GM23338 (cell line): ENCODE results near the gene LOC101059915.
A peak's percentile ranks its signal among the peaks of the same experiment; 100 is the strongest.
"Not testable (repeated sequence)": the region's sequence is repeated elsewhere in the genome, so short reads cannot be mapped to it uniquely, and the experiment has no call there.

Source experiments
- ATAC-seq: fragments of 200-7000 bp; cut with Tn5 transposase; 3 replicates; pipeline ENCODE4 v1.9.1; 2020
- DNase-seq: peaks from one replicate; pipeline ENCODE4 v3.0.0-alpha.2; 2015; ENCODE audit warnings: low spot score
- H2AFZ ChIP-seq: fragments of 200-600 bp; sonication (generic); 2 replicates; pipeline ENCODE4 v1.8.0; 2016; ENCODE audit warnings: antibody characterized with exemption, mild to moderate bottlenecking, moderate library complexity
- H3F3A ChIP-seq: fragments of 200-600 bp; sonication (generic); replicated peaks from 2 replicates; pipeline ENCODE4 v1.8.0; 2017; ENCODE audit warnings: antibody characterized with exemption, mixed run types, low read depth
- H3K27ac ChIP-seq: fragments of 200-600 bp; sonication (generic); 2 replicates; pipeline ENCODE4 v1.6.1; 2016; ENCODE audit warnings: low read depth
- H3K27me3 ChIP-seq: fragments of 200-600 bp; sonication (generic); 2 replicates; pipeline ENCODE4 v1.8.0; 2016; ENCODE audit warnings: mild to moderate bottlenecking, mixed run types, moderate library complexity; ENCODE audit not compliant: insufficient read depth
- H3K36me3 ChIP-seq: fragments of 200-600 bp; sonication (generic); 2 replicates; pipeline ENCODE4 v1.8.0; 2016; ENCODE audit warnings: mild to moderate bottlenecking; ENCODE audit not compliant: insufficient read depth
- H3K4me1 ChIP-seq: fragments of 200-600 bp; sonication (generic); 2 replicates; pipeline ENCODE4 v1.8.0; 2016; ENCODE audit warnings: mild to moderate bottlenecking, moderate library complexity; ENCODE audit not compliant: insufficient read depth
- H3K4me2 ChIP-seq: fragments of 200-600 bp; sonication (generic); 2 replicates; pipeline ENCODE4 v1.7.1; 2017; ENCODE audit warnings: mixed run types
- H3K4me3 ChIP-seq: fragments of 200-600 bp; sonication (generic); 2 replicates; pipeline ENCODE4 v1.6.1; 2016; ENCODE audit warnings: mixed run types
- H3K79me2 ChIP-seq: fragments of 200-600 bp; sonication (generic); replicated peaks from 2 replicates; pipeline ENCODE4 v1.8.0; 2017; ENCODE audit warnings: mild to moderate bottlenecking; ENCODE audit not compliant: insufficient read depth
- H3K9me2 ChIP-seq: fragments of 200-600 bp; sonication (generic); 2 replicates; pipeline ENCODE4 v1.8.0; 2017; ENCODE audit not compliant: insufficient read depth
- H4K20me1 ChIP-seq: fragments of 200-600 bp; sonication (generic); replicated peaks from 2 replicates; pipeline ENCODE4 v1.8.0; 2017; ENCODE audit warnings: mild to moderate bottlenecking; ENCODE audit not compliant: insufficient read depth
- H3K27ac Mint-ChIP-seq: 2 replicates; pipeline ENCODE4 v1.8.0; 2020; ENCODE audit warnings: inconsistent platforms, mild to moderate bottlenecking, moderate library complexity, mixed read lengths
- H3K27me3 Mint-ChIP-seq: 3 replicates; pipeline ENCODE4 v1.8.0; 2022; ENCODE audit warnings: low read depth, mild to moderate bottlenecking, moderate library complexity, mixed read lengths, inconsistent platforms; ENCODE audit not compliant: insufficient read depth, poor library complexity
- H3K36me3 Mint-ChIP-seq: 3 replicates; pipeline ENCODE4 v1.8.0; 2021; ENCODE audit warnings: low read depth, mild to moderate bottlenecking, inconsistent platforms, moderate library complexity, mixed read lengths
- H3K4me1 Mint-ChIP-seq: 3 replicates; pipeline ENCODE4 v1.8.0; 2020; ENCODE audit warnings: mild to moderate bottlenecking, inconsistent platforms, mixed read lengths
- H3K4me3 Mint-ChIP-seq: 3 replicates; pipeline ENCODE4 v1.8.0; 2021; ENCODE audit warnings: moderate library complexity, mild to moderate bottlenecking, inconsistent platforms, mixed read lengths
- H3K9me3 Mint-ChIP-seq: 3 replicates; pipeline ENCODE4 v1.8.0; 2020; ENCODE audit warnings: moderate library complexity, mild to moderate bottlenecking, inconsistent platforms, mixed read lengths
- NANOG ChIP-seq: IDR thresholded peaks from 2 replicates; pipeline ENCODE4 v1.6.1; 2016; ENCODE audit warnings: antibody characterized with exemption, borderline replicate concordance
- POLR2AphosphoS5 ChIP-seq: IDR thresholded peaks from 2 replicates; pipeline ENCODE4 v1.6.1; 2016; ENCODE audit warnings: antibody characterized with exemption, low read depth
- ZNF114 ChIP-seq: fragments of 250-450 bp; sonication (Bioruptor Pico); IDR thresholded peaks from 2 replicates; pipeline ENCODE4 v1.5.0; 2020; ENCODE audit warnings: mild to moderate bottlenecking, moderate library complexity
- TF ChIP-seq, protein P1 (sequence below), 2 experiments: fragments of 200-600 bp in 1 of 2; sonication (generic) in 1 of 2; conservative IDR thresholded peaks; 2 replicates each; pipeline versions ENCODE4 v1.5.1 to v1.6.1; 2016 to 2017; ENCODE audit warnings: antibody characterized with exemption in 2 of 2, low read depth in 2 of 2, mild to moderate bottlenecking in 2 of 2, moderate library complexity in 1 of 2

The LOC101059915 gene

GRCh38 chrX:71679575-71680207, 12.3 kb downstream of the LOC101059915 start (continued):
- TF ChIP-seq, protein P1, sequence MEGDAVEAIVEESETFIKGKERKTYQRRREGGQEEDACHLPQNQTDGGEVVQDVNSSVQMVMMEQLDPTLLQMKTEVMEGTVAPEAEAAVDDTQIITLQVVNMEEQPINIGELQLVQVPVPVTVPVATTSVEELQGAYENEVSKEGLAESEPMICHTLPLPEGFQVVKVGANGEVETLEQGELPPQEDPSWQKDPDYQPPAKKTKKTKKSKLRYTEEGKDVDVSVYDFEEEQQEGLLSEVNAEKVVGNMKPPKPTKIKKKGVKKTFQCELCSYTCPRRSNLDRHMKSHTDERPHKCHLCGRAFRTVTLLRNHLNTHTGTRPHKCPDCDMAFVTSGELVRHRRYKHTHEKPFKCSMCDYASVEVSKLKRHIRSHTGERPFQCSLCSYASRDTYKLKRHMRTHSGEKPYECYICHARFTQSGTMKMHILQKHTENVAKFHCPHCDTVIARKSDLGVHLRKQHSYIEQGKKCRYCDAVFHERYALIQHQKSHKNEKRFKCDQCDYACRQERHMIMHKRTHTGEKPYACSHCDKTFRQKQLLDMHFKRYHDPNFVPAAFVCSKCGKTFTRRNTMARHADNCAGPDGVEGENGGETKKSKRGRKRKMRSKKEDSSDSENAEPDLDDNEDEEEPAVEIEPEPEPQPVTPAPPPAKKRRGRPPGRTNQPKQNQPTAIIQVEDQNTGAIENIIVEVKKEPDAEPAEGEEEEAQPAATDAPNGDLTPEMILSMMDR (conservative IDR thresholded peaks at IDR 0.05; ENCODE audit: low read depth in 2 of 2) = no peak
- TF ChIP-seq POLR2AphosphoS5 = no peak
- no peak for TF ChIP-seq NANOG
- TF ChIP-seq ZNF114 (CRISPR knock-in tag) = no peak

GRCh38 chrX:71696641-71697465, 29.5 kb downstream of the LOC101059915 start:
- not testable (repeated sequence) for DNase-seq, H3K79me2 ChIP-seq, H3K36me3 Mint-ChIP-seq, H3F3A ChIP-seq, H3K4me2 ChIP-seq, H3K27ac ChIP-seq, H4K20me1 ChIP-seq, H3K9me3 Mint-ChIP-seq, H3K4me1 ChIP-seq, H3K27me3 ChIP-seq, H3K4me1 Mint-ChIP-seq, H3K9me2 ChIP-seq, H2AFZ ChIP-seq, H3K4me3 ChIP-seq, H3K27me3 Mint-ChIP-seq, H3K4me3 Mint-ChIP-seq, H3K27ac Mint-ChIP-seq, H3K36me3 ChIP-seq
- peak; percentile 85 for ATAC-seq

DNA sequence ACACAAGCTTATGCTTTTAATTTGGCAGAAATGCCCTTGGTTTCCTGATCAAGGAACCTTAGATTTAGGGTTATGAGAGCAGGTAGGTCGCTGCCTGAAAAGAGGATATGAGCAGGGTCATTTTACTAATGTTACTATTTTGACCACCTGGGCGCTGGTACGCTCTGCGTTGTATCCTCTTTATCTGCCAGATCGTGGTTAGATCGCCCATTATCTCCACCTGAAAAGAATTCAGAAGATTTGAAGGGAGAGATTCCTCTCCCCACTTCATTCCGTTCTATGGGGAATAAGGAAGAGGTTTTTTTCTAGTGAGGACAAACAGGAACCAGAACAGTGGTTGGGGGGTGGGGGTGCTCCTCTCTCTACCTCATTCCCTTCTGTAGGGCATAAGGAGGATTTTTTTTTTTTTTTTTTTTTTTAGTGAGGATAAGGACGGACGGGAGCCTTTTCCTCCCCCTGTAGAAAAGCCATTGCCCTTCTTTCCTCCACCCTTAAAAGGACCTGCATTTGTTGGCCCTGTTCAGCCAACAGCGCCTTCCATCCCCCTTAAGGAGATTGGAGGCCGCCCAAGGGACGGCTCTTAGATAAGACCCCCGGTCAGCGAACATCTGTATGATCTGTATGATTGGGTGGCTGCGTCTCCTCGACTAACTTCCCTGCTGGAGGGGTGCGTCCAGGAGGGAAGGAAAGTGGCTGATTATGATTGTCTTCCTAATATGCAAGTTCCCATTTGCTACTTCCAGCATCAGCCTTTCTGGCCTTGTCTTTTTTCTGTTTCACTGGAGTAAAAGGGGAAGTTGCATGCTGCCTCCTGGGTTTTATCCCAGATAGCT, 30.3 kb downstream of the LOC101059915 start:
- H3K4me3 Mint-ChIP-seq, H3K27ac ChIP-seq, H3K36me3 Mint-ChIP-seq, H3K4me2 ChIP-seq, H4K20me1 ChIP-seq, H2AFZ ChIP-seq, H3K4me3 ChIP-seq, H3F3A ChIP-seq, H3K36me3 ChIP-seq, H3K79me2 ChIP-seq, H3K27ac Mint-ChIP-seq, H3K9me3 Mint-ChIP-seq, H3K4me1 ChIP-seq, H3K4me1 Mint-ChIP-seq, DNase-seq, H3K27me3 ChIP-seq, H3K9me2 ChIP-seq, H3K27me3 Mint-ChIP-seq: not testable (repeated sequence)
- peak; percentile 26 for ATAC-seq

GRCh38 chrX:71698299-71699022, 31.1 kb downstream of the LOC101059915 start:
- H3K36me3 ChIP-seq, H3K4me2 ChIP-seq, H3K27me3 ChIP-seq, H3K9me3 Mint-ChIP-seq, H3K4me3 ChIP-seq, H2AFZ ChIP-seq, H3K36me3 Mint-ChIP-seq, H3K4me1 ChIP-seq, H3K27ac ChIP-seq, H3K27ac Mint-ChIP-seq, H3K9me2 ChIP-seq, H3F3A ChIP-seq, H4K20me1 ChIP-seq, H3K4me3 Mint-ChIP-seq, H3K4me1 Mint-ChIP-seq, H3K79me2 ChIP-seq, DNase-seq, H3K27me3 Mint-ChIP-seq: not testable (repeated sequence)
- ATAC-seq = peak; percentile 36

GRCh38 chrX:71699023-71699344, 31.6 kb downstream of the LOC101059915 start:
- not testable (repeated sequence) for H4K20me1 ChIP-seq, H3K36me3 Mint-ChIP-seq, ATAC-seq, H3K9me2 ChIP-seq, H3K9me3 Mint-ChIP-seq, H3K4me3 ChIP-seq, H3K4me3 Mint-ChIP-seq, H3K4me1 Mint-ChIP-seq, H3K79me2 ChIP-seq, H3K27me3 ChIP-seq, H3K4me2 ChIP-seq, DNase-seq, H3K27ac Mint-ChIP-seq, H2AFZ ChIP-seq, H3K4me1 ChIP-seq, H3F3A ChIP-seq, H3K36me3 ChIP-seq, H3K27me3 Mint-ChIP-seq, H3K27ac ChIP-seq
